Sigmoid colon (tissue), 7 donors: Measurements from ENCODE around the gene C1orf167. TPM values are rescaled to one million over a fixed set of nuclear protein-coding genes. Genes with fewer than 3 reads are reported as not detected.

Experiments
- DNase-seq: peaks from one replicate; pipeline ENCODE4 v3.0.0-alpha.2; 2019
- H3K27ac ChIP-seq, 4 donors: fragments of 200-600 bp; sonication (generic); one replicate each; pipeline ENCODE4 v1.5.1; 2016 to 2019; ENCODE audit warnings: mild to moderate bottlenecking in 1 of 4
- H3K27me3 ChIP-seq, 3 donors: fragments of 200-600 bp; sonication (generic); one replicate each; pipeline ENCODE4 v1.5.1; 2019; ENCODE audit warnings: mild to moderate bottlenecking in 1 of 3
- H3K36me3 ChIP-seq, 4 donors: fragments of 200-600 bp; sonication (generic); one replicate each; pipeline ENCODE4 v1.5.1; 2016 to 2019
- H3K4me1 ChIP-seq, 4 donors: fragments of 200-600 bp; sonication (generic); one replicate each; pipeline ENCODE4 v1.5.1; 2017 to 2019
- H3K4me3 ChIP-seq, 4 donors: fragments of 200-600 bp; sonication (generic); one replicate each; pipeline ENCODE4 v1.5.1; 2017 to 2019; ENCODE audit warnings: mild to moderate bottlenecking in 2 of 4, moderate library complexity in 1 of 4
- H3K9me3 ChIP-seq, 4 donors: fragments of 200-600 bp in 3 of 4; sonication (generic) in 3 of 4; one replicate each; pipeline versions ENCODE4 v1.5.1 to v1.6.1; 2013 to 2019
- EP300 ChIP-seq, 4 donors: sonication (generic); formaldehyde crosslinking; IDR thresholded peaks; one replicate each; pipeline ENCODE4 v1.6.1; 2017; ENCODE audit warnings: antibody characterized with exemption in 4 of 4
- POLR2A ChIP-seq, 2 donors: fragments of 450-650 bp; IDR thresholded peaks; one replicate each; pipeline ENCODE4 v1.6.1; 2016; ENCODE audit warnings: antibody characterized with exemption in 2 of 2, mild to moderate bottlenecking in 2 of 2, moderate library complexity in 2 of 2
- POLR2AphosphoS5 ChIP-seq, 4 donors: sonication (generic); formaldehyde crosslinking; IDR thresholded peaks; one replicate each; pipeline ENCODE4 v1.6.1; 2017; ENCODE audit warnings: antibody characterized with exemption in 4 of 4
- WGBS, 2 donors: extraction: QIAGEN DNeasy Blood & Tissue Kit; methylation state at CpG; one replicate each; pipeline ENCODE4 v1.1.7; 2013; 5-methylcytosine and 5-hydroxymethylcytosine counted together
- intact Hi-C: fragments of 100-400 bp; cut with DNase I; formaldehyde crosslinking; loops from one replicate; pipeline ENCODE4 v1.15.1; 2023
- polyA plus RNA-seq, 3 donors: library from polyadenylated mRNA; stranded (reverse); fragments of 200-250 nt; gene quantifications; one replicate each; pipeline ENCODE4 v1.2.3, GENCODE V29; 2013
- total RNA-seq, 4 donors: library from RNA; depleted of rRNA; stranded (reverse); fragments of >200 nt; gene quantifications; one replicate each; pipeline ENCODE4 v1.1.0, GENCODE V29; 2016
- TF ChIP-seq, protein P1 (sequence below), 4 experiments: fragments of 450-650 bp in 3 of 4; fragments of 200-600 bp in 1 of 4; IDR thresholded peaks; one replicate each; pipeline ENCODE4 v1.5.1; 2016 to 2019; ENCODE audit warnings: antibody characterized with exemption in 4 of 4, mild to moderate bottlenecking in 3 of 4, moderate library complexity in 2 of 4
- donor health status: healthy with polysubstance abuse.
- donor health status: Bipolar disorder and iron deficiency.
- donor health status: healthy.

C1orf167 gene
- total and polyA plus RNA-seq, 7 donors: 0.66 to 2.4 (median 1.7) TPM; not detected in 1

GRCh38 chr1:11769274-11769673 lies 7.3 kb downstream of the C1orf167 start:
- Histone ChIP-seq H3K27me3 (peaks cover 0 to 9% (median 0%) of the 10 kb centered on the region in 3 donors), H3K9me3 (no peaks in the 10 kb centered on the region), H3K36me3 (no peaks in the 10 kb centered on the region), H3K4me3 (no peak overlapping the region), H3K27ac (no peak overlapping the region), H3K4me1 (no peaks in the 10 kb centered on the region)
- intact Hi-C loops: no loop called here
- no peak for DNase-seq
- WGBS, 2 donors: 77 to 80% methylated on average over 4 of the region's 4 CpGs
- TF ChIP-seq POLR2A (IDR thresholded peaks at IDR 0.05) (no peak), POLR2AphosphoS5 (IDR thresholded peaks at IDR 0.05) (no peak), EP300 (IDR thresholded peaks at IDR 0.05) (no peak)
- TF ChIP-seq, protein P1, sequence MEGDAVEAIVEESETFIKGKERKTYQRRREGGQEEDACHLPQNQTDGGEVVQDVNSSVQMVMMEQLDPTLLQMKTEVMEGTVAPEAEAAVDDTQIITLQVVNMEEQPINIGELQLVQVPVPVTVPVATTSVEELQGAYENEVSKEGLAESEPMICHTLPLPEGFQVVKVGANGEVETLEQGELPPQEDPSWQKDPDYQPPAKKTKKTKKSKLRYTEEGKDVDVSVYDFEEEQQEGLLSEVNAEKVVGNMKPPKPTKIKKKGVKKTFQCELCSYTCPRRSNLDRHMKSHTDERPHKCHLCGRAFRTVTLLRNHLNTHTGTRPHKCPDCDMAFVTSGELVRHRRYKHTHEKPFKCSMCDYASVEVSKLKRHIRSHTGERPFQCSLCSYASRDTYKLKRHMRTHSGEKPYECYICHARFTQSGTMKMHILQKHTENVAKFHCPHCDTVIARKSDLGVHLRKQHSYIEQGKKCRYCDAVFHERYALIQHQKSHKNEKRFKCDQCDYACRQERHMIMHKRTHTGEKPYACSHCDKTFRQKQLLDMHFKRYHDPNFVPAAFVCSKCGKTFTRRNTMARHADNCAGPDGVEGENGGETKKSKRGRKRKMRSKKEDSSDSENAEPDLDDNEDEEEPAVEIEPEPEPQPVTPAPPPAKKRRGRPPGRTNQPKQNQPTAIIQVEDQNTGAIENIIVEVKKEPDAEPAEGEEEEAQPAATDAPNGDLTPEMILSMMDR (IDR thresholded peaks at IDR 0.05): no peak

GRCh38 chr1:11770011-11770410 lies 8.0 kb downstream of the C1orf167 start:
- H3K27ac ChIP-seq: no peak overlapping the region
- H3K4me1 ChIP-seq: no peaks in the 10 kb centered on the region
- no peaks in the 10 kb centered on the region for H3K9me3 ChIP-seq
- DNase-seq: no peak
- H3K27me3 ChIP-seq: peaks cover 0 to 9% (median 0%) of the 10 kb centered on the region in 3 donors
- TF ChIP-seq EP300 (IDR thresholded peaks at IDR 0.05) (no peak), POLR2A (IDR thresholded peaks at IDR 0.05) (no peak), POLR2AphosphoS5 (IDR thresholded peaks at IDR 0.05) (no peak)
- TF ChIP-seq, protein P1 (IDR thresholded peaks at IDR 0.05): no peak
- no peak overlapping the region for H3K4me3 ChIP-seq
- H3K36me3 ChIP-seq: no peaks in the 10 kb centered on the region
- intact Hi-C loops: no loop called here

GRCh38 chr1:11771481-11772043 lies 9.6 kb downstream of the C1orf167 start:
- no peak for DNase-seq
- Histone ChIP-seq H3K4me1 (no peaks in the 10 kb centered on the region), H3K27ac (no peak overlapping the region), H3K4me3 (no peak overlapping the region), H3K36me3 (no peaks in the 10 kb centered on the region), H3K9me3 (no peaks in the 10 kb centered on the region), H3K27me3 (peaks cover 0 to 3% (median 0%) of the 10 kb centered on the region in 3 donors)
- 49 to 69% methylated on average over 11 of the region's 11 CpGs for WGBS, 2 donors
- no peak for TF ChIP-seq EP300 (IDR thresholded peaks at IDR 0.05)
- TF ChIP-seq POLR2A (IDR thresholded peaks at IDR 0.05): no peak
- TF ChIP-seq POLR2AphosphoS5 (IDR thresholded peaks at IDR 0.05): no peak
- TF ChIP-seq, protein P1 (IDR thresholded peaks at IDR 0.05): no peak
- intact Hi-C loops: no loop called here

DNA sequence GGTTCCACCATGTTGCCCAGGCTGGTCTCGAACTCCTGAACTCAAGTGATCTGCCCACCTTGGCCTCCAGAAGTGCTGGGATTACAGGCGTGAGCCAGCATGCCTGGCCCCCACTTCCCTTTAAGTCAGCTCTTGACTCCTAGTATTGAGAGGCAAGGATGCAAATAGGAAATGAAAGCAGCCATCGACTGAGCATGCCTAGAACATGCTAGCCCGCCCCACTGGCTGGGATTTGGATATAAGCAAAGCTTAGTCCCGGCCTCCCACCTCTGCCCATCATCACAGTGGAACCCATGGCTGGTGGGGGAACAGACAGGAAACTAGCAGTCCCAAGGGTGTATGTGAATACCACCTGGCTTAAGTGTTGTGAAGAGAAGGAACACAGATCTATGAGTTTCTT lies 10.5 kb downstream of the C1orf167 start:
- Histone ChIP-seq H3K4me1 (no peaks in the 10 kb centered on the region), H3K27me3 (no peaks in the 10 kb centered on the region), H3K4me3 (no peak overlapping the region), H3K9me3 (no peaks in the 10 kb centered on the region), H3K27ac (no peak overlapping the region), H3K36me3 (no peaks in the 10 kb centered on the region)
- WGBS, 2 donors: 69 to 72% methylated on average over 5 of the region's 5 CpGs
- DNase-seq: no peak
- TF ChIP-seq, protein P1 (IDR thresholded peaks at IDR 0.05): no peak
- TF ChIP-seq POLR2AphosphoS5 (IDR thresholded peaks at IDR 0.05) (no peak), POLR2A (IDR thresholded peaks at IDR 0.05) (no peak), EP300 (IDR thresholded peaks at IDR 0.05) (no peak)
- intact Hi-C loops: no loop called here

- Histone ChIP-seq H3K9me3 (no peaks in the 10 kb centered on the region), H3K4me3 (no peak overlapping the region), H3K36me3 (no peaks in the 10 kb centered on the region), H3K27ac (no peak overlapping the region), H3K27me3 (no peaks in the 10 kb centered on the region), H3K4me1 (no peaks in the 10 kb centered on the region)
- TF ChIP-seq EP300 (IDR thresholded peaks at IDR 0.05) (no peak), POLR2A (IDR thresholded peaks at IDR 0.05) (no peak), POLR2AphosphoS5 (IDR thresholded peaks at IDR 0.05) (no peak)
- TF ChIP-seq, protein P1 (IDR thresholded peaks at IDR 0.05): no peak
- intact Hi-C loops: no loop called here
- 88 to 92% methylated on average over 9 of the region's 9 CpGs for WGBS, 2 donors
- no peak for DNase-seq
These were observed 12.8 kb downstream of the C1orf167 start for GRCh38 chr1:11774753-11775152.
